Heart left ventricle (tissue), 16 donors: ENCODE measurements around the gene P2RY8. TPM values are rescaled to one million over a fixed set of nuclear protein-coding genes. Genes with fewer than 3 reads are reported as not detected.
A peak's percentile ranks its signal among the peaks of the same experiment; 100 is the strongest.

Experiments
- ATAC-seq, 4 donors: fragments of 200-7000 bp; cut with Tn5 transposase; one replicate each; pipeline ENCODE4 v1.9.1; 2020 to 2022; ENCODE audit warnings: moderate library complexity in 4 of 4, mild to moderate bottlenecking in 3 of 4, moderate number of reproducible peaks in 1 of 4
- DNase-seq, 5 donors: peaks; one replicate each; pipeline ENCODE4 v3.0.0-alpha.2; 2020
- H3K27ac ChIP-seq, 12 donors: fragments of 200-600 bp; sonication (generic) in 4 of 12; one replicate each; pipeline versions ENCODE4 v1.5.0 to v1.8.0; 2016 to 2022; ENCODE audit warnings: mild to moderate bottlenecking in 2 of 12
- H3K27me3 ChIP-seq, 9 donors: fragments of 200-600 bp; sonication (generic) in 2 of 9; one replicate each; pipeline versions ENCODE4 v1.5.1 to v1.8.0; 2016 to 2022; ENCODE audit warnings: mild to moderate bottlenecking in 3 of 9
- H3K36me3 ChIP-seq, 9 donors: fragments of 200-600 bp; sonication (generic) in 2 of 9; one replicate each; pipeline versions ENCODE4 v1.5.0 to v1.8.0; 2018 to 2022; ENCODE audit warnings: mild to moderate bottlenecking in 2 of 9
- H3K4me1 ChIP-seq, 12 donors: fragments of 200-600 bp; sonication (generic) in 4 of 12; one replicate each; pipeline versions ENCODE4 v1.5.0 to v1.8.0; 2016 to 2022; ENCODE audit warnings: mild to moderate bottlenecking in 3 of 12
- H3K4me3 ChIP-seq, 12 donors: fragments of 200-600 bp; sonication (generic) in 4 of 12; one replicate each; pipeline versions ENCODE4 v1.5.0 to v1.8.0; 2017 to 2022; ENCODE audit warnings: mild to moderate bottlenecking in 9 of 12, moderate library complexity in 4 of 12
- H3K9me3 ChIP-seq, 12 donors: fragments of 200-600 bp; sonication (generic) in 4 of 12; one replicate each; pipeline versions ENCODE4 v1.5.0 to v1.8.0; 2016 to 2022; ENCODE audit warnings: mild to moderate bottlenecking in 1 of 12
- CTCF ChIP-seq, 12 donors: fragments of 200-600 bp; sonication (generic) in 4 of 12; IDR thresholded peaks; one replicate each; pipeline versions ENCODE4 v1.5.0 to v1.8.0; 2018 to 2022; ENCODE audit warnings: antibody characterized with exemption in 12 of 12, mild to moderate bottlenecking in 5 of 12
- POLR2A ChIP-seq, 2 donors: fragments of 450-650 bp; IDR thresholded peaks; one replicate each; pipeline ENCODE4 v1.6.1; 2017; ENCODE audit warnings: antibody characterized with exemption in 2 of 2, mild to moderate bottlenecking in 2 of 2, moderate library complexity in 2 of 2
- WGBS, 4 donors: extraction: QIAGEN DNeasy Blood & Tissue Kit in 2 of 4; methylation state at CpG; one replicate each; pipeline versions ENCODE4 v1.1.5 to v1.1.7; 2013 to 2018; 5-methylcytosine and 5-hydroxymethylcytosine counted together
- intact Hi-C, 10 donors: fragments of 100-400 bp; cut with DNase I; formaldehyde crosslinking; loops; one replicate each; pipeline versions ENCODE4 v1.11.1 to v1.14.2; 2022
- long read RNA-seq, 3 donors: library from polyadenylated mRNA; unstranded; transcript quantifications; one replicate each; pipeline ENCODE4 v2.0.0, GENCODE V29; 2020 to 2021
- polyA plus RNA-seq, 2 donors: library from polyadenylated mRNA; stranded (reverse); fragments of 200-250 nt; gene quantifications; one replicate each; pipeline ENCODE4 v1.2.3, GENCODE V29; 2013
- total RNA-seq, 9 donors: library from RNA; depleted of rRNA in 2 of 9; stranded (reverse); fragments of >200 nt in 2 of 9; fragmentation: NEBNext Ultra II Directional in 3 of 9; extraction: Animal tissue kit (Norgen Biotek cat#: 25700) in 3 of 9; gene quantifications; one replicate each; pipeline versions ENCODE4 v1.1.0 to v1.2.4, GENCODE V29; 2016 to 2023
- donor health status: ischemic (EF 13 %, LVEDD 7.1; RV severe dilation, severe dysfunction).
- donor health status: healthy with polysubstance abuse.
- donor health status: DM: no; HTN: yes; CAD: no.
- donor health status: DM: no; HTN: no; CAD: no.
- donor health status: ischemic (EF 25% LVEDD 6.9; RV normal size, moderate dysfunction).
- donor health status: ischemic (EF 25% LVEDD 5.7; RV mildly dilated, moderate dysfunction).
- donor health status: healthy.
- donor health status: DM: yes; HTN: yes; CAD: no.
- donor health status: ischemic (EF 35%, LVEDD 5.7; RV mildly dilated, moderate dysfunction).
- donor health status: nonischemic (EF 11% LVEDD 7.7; RV severe dilation, severe dysfunction).
- donor health status: DM: yes; HTN: yes; CAD: no.
- donor health status: PGD.
- donor health status: ischemic (EF 29% LVEDD 5.4; RV normal size, mild dysfunction).
- donor health status: nonischemic (EF 23%, LVEDD 6.1; RV moderate dilation, normal function).

P2RY8 gene
- 10 to 100 TPM in 1 of 9 donors, 1 to 10 TPM in 6, under 1 TPM in 2; 0.62 to 10.5 (median 2.3) TPM for total RNA-seq
- 1 to 10 TPM; 1.1 to 6.1 TPM for polyA plus RNA-seq
- long read RNA-seq, donor 1, partial matches to known transcripts = 0 of 1 reads
- long read RNA-seq, donor 1, other reads (novel, unspliced or antisense) = 1 of 1 reads
- long read RNA-seq, donor 2, partial matches to known transcripts = 0 of 1 reads
- long read RNA-seq, donor 2, other reads (novel, unspliced or antisense) = 1 of 1 reads
- long read RNA-seq, donor 3, full-length matches to known transcripts = 2 of 6 reads
- long read RNA-seq, donor 3, partial matches to known transcripts = 0 of 6 reads
- long read RNA-seq, donor 3, other reads (novel, unspliced or antisense) = 4 of 6 reads

GRCh38 chrX:1537031-1537715 lies at the start of gene P2RY8:
P2RY8 (minus strand) TSS chrX:1537185; CDS start chrX:1466558, 70,627 bp downstream.
- DNase-seq (peak; percentile 49 to 85 (median 61)), ATAC-seq (peak; percentile 58 to 85 (median 74))
- peaks cover 0 to 6% (median 0%) of the 10 kb centered on the region in 9 donors for H3K27me3 ChIP-seq
- no peaks in the 10 kb centered on the region for H3K9me3 ChIP-seq
- no peaks in the 10 kb centered on the region for H3K36me3 ChIP-seq
- intact Hi-C loops = loop anchor here in 2 of 10 donors (2.0 to 5.0 kb wide), 2 partner anchors 40 to 50 kb away; no protein-coding TSS in a partner anchor
- WGBS, 4 donors = 48 to 62% (median 55%) methylated on average over 23 to 27 of the region's 27 CpGs
- peaks cover 0 to 17% (median 0%) of the 10 kb centered on the region in 12 donors for H3K4me1 ChIP-seq
- TF ChIP-seq POLR2A (IDR thresholded peaks at IDR 0.05) = no peak
- no peak for TF ChIP-seq CTCF (IDR thresholded peaks at IDR 0.05)
- peak within 1 kb of the TSS; percentile 4 to 69 (median 51) for H3K4me3 ChIP-seq
- peak within 1 kb of the TSS in 10 of 12 donors; percentile 50 to 95 (median 70) for H3K27ac ChIP-seq

- ATAC-seq (no peak), DNase-seq (no peak)
- H3K27ac ChIP-seq = no peak overlapping the region
- WGBS, 4 donors = 88 to 91% (median 89%) methylated on average over 7 to 8 of the region's 8 CpGs
- no peaks in the 10 kb centered on the region for H3K4me1 ChIP-seq
- no peak overlapping the region for H3K4me3 ChIP-seq
- intact Hi-C loops = loop anchor here in 1 of 10 donors (5.0 kb wide), 1 partner anchor 127 kb away; no protein-coding TSS in a partner anchor
- H3K36me3 ChIP-seq = no peaks in the 10 kb centered on the region
- no peaks in the 10 kb centered on the region for H3K27me3 ChIP-seq
- no peaks in the 10 kb centered on the region for H3K9me3 ChIP-seq
- TF ChIP-seq POLR2A (IDR thresholded peaks at IDR 0.05) (no peak), CTCF (IDR thresholded peaks at IDR 0.05) (no peak)
Observed at GRCh38 chrX:1584237-1585011, 47.4 kb upstream of the P2RY8 start.

GRCh38 chrX:1582686-1583437 lies 45.9 kb upstream of the P2RY8 start:
- 46 to 68% (median 49%) methylated on average over 26 to 27 of the region's 27 CpGs for WGBS, 4 donors
- ATAC-seq = peak in 1 of 4 donors; percentile 67
- DNase-seq = no peak
- TF ChIP-seq CTCF (IDR thresholded peaks at IDR 0.05) = no peak
- no peak for TF ChIP-seq POLR2A (IDR thresholded peaks at IDR 0.05)
- H3K27ac ChIP-seq = no peak overlapping the region
- H3K4me1 ChIP-seq = no peaks in the 10 kb centered on the region
- intact Hi-C loops = loop anchor here in 1 of 10 donors (5.0 kb wide), 1 partner anchor 126 kb away; no protein-coding TSS in a partner anchor
- H3K9me3 ChIP-seq = no peaks in the 10 kb centered on the region
- no peaks in the 10 kb centered on the region for H3K27me3 ChIP-seq
- H3K4me3 ChIP-seq = no peak overlapping the region
- H3K36me3 ChIP-seq = no peaks in the 10 kb centered on the region
